Spinal cord (tissue), 10 donors: Measurements from ENCODE around the gene DENND6B. TPM values are rescaled to one million over a fixed set of nuclear protein-coding genes. Genes with fewer than 3 reads are reported as not detected.

Experiments used
- DNase-seq, 6 donors: peaks; one replicate each; pipeline versions ENCODE4 v3.0.0 to v3.0.0-alpha.2; 2013 to 2015; ENCODE audit warnings: low spot score in 6 of 6, low read depth in 4 of 6
- H3K27ac ChIP-seq: one replicate; pipeline ENCODE4 v1.5.1; 2013; ENCODE audit warnings: low read depth, low read length, control low read depth
- H3K27me3 ChIP-seq: one replicate; pipeline ENCODE4 v1.6.1; 2013; ENCODE audit warnings: low read length; ENCODE audit not compliant: control insufficient read depth, insufficient read depth
- H3K36me3 ChIP-seq: one replicate; pipeline ENCODE4 v1.6.1; 2013; ENCODE audit warnings: low read length; ENCODE audit not compliant: control insufficient read depth, insufficient read depth
- H3K4me1 ChIP-seq: one replicate; pipeline ENCODE4 v1.6.1; 2013; ENCODE audit warnings: low read length; ENCODE audit not compliant: control insufficient read depth, insufficient read depth
- H3K4me3 ChIP-seq: one replicate; pipeline ENCODE4 v1.5.1; 2013; ENCODE audit warnings: low read depth, low read length, control low read depth
- H3K9me3 ChIP-seq: one replicate; pipeline ENCODE4 v1.6.1; 2013; ENCODE audit warnings: low read length; ENCODE audit not compliant: control insufficient read depth, insufficient read depth
- WGBS: methylation state at CpG from one replicate; pipeline ENCODE4 v1.1.5; 2013; ENCODE audit warnings: missing lambda C conversion rate; ENCODE audit not compliant: insufficient coverage; 5-methylcytosine and 5-hydroxymethylcytosine counted together
- polyA plus RNA-seq, 2 donors: library from polyadenylated mRNA; unstranded; fragments of 120-200 nt; gene quantifications; one replicate each; pipeline ENCODE4 v1.2.1, GENCODE V29; 2013; ENCODE audit not compliant: insufficient read length in 2 of 2
- total RNA-seq, 2 donors: library from RNA; depleted of rRNA in 1 of 2; stranded (reverse); fragments of 120-200 nt in 1 of 2; fragments of >200 nt in 1 of 2; gene quantifications; one replicate each; pipeline versions ENCODE4 v1.2.3 to v1.2.4, GENCODE V29; 2013 to 2014
- donor health status: healthy.

DENND6B gene
- total and polyA plus RNA-seq, 4 donors = 9.1 to 45.7 (median 27.0) TPM

DNA sequence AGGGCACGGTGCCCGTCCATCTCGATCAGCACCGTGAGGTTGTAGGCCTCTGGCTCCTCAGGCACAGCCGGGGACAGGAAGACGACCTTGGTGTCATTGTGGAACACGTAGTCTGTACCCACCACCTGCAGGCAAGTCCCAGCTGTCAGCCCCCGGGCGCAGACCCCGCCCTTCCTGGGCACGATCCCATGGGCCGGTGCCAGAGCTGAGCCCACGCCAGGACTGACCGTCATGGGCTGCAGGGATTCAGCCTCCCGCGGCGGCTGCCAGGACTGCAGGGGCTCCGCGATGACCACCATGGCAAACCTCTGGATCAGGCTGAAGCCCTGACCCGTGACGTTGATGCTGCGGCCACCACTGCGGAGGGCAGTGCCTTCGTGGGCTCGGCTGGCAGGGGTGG lies 44.9 kb downstream of the DENND6B start:
- 83% methylated on average over 24 of the region's 25 CpGs for WGBS
- peaks cover 100% of the 10 kb centered on the region for H3K36me3 ChIP-seq
- no peak overlapping the region for H3K27ac ChIP-seq
- H3K4me1 ChIP-seq = no peaks in the 10 kb centered on the region
- no peaks in the 10 kb centered on the region for H3K27me3 ChIP-seq
- no peaks in the 10 kb centered on the region for H3K9me3 ChIP-seq
- DNase-seq = no peak
- H3K4me3 ChIP-seq = no peak overlapping the region

DNA sequence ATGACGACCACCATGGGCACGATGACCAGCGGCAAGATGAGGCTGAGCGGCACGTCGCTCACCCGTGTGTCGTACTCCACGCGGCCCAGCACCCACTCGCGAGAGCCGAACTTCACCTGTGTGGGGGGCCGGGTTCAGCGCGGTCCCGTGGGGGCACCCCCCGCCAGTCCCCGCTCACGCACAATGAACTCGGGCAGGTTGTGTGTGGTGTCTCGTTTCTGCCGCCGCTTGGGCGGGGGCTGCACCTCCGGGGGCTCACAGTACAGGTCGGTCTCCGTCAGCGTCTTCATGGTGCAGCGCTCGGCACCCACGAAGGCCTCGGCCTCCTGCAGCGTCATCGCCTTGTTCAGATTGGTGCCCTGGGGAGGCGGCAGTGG lies 45.4 kb downstream of the DENND6B start:
- no peak for DNase-seq
- Histone ChIP-seq H3K36me3 (peaks cover 100% of the 10 kb centered on the region), H3K27ac (no peak overlapping the region), H3K9me3 (no peaks in the 10 kb centered on the region), H3K4me1 (no peaks in the 10 kb centered on the region), H3K4me3 (no peak overlapping the region), H3K27me3 (no peaks in the 10 kb centered on the region)
- 97% methylated on average over 33 of the region's 36 CpGs for WGBS

DNA sequence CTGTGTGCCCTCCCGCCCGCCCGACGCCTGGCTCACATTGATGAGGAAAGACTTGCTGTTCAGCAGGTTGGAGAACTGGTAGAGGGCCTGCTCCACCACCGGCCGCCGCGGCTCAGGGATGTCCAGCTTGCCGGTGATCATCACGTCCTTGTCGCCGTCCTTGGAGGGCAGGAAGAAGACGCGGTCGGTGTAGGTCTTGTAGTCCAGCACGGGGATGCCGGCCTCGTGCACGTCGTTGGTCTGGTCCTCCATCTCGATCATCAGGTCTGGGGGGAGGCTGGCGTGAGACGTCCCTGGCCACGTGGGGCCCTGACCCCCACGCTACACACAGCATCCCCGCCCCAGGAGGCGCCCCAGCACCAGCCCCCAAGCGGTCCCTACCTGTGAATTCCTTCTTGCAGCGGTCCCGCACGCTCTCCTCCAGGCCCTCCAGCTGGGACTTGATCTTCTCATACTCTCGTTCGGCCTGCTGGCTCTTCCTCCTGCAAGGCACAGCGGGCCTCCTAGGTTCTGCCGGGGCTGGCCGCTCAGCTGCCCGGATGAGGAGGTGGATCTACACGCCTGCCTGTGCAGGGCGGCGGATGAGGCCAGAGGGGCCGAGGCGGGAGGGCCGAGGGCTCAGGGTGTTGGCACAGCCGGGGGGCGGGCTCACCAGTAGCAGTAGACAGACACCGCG lies 46.0 kb downstream of the DENND6B start:
- WGBS = 94% methylated on average over 47 of the region's 47 CpGs
- Histone ChIP-seq H3K9me3 (no peaks in the 10 kb centered on the region), H3K27ac (no peak overlapping the region), H3K36me3 (peaks cover 100% of the 10 kb centered on the region), H3K4me3 (no peak overlapping the region), H3K4me1 (no peaks in the 10 kb centered on the region), H3K27me3 (no peaks in the 10 kb centered on the region)
- no peak for DNase-seq

DNA sequence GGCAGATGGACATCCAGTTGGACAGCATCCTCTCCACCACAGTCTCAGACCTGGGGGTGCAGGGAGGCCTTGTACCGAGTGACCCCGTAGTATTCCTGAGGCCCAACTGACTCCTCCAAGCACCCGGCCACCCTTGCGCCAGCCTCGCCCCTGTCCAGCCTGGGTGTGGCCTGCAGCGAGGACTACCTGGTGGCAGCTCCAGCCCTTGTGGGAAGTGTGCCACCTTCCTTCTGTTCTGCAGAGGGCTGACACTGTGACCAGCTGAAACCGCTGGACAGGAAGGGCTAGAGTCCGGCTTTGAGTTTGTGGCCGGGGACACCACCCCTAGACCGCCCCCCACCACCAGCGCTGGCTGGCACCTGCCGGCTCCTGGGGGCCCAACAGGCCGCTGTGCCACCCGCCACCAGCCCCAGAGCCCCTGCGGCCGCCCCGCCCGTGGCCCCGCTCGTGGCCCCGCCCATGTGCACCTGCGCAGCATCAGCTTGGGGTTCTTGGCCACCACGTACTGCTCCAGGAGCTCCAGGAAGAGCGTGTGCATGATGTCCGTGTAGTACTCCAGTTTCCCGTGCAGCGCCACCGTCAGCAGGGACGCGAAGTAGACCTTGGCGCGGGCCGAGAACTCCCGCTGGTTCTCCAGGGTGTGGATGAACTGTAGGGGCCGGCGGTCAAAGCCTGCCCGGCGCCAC lies 46.6 kb downstream of the DENND6B start:
- WGBS = 96% methylated on average over 38 of the region's 38 CpGs
- peaks cover 100% of the 10 kb centered on the region for H3K36me3 ChIP-seq
- peaks cover 2% of the 10 kb centered on the region for H3K4me1 ChIP-seq
- H3K4me3 ChIP-seq = no peak overlapping the region
- DNase-seq = no peak
- no peak overlapping the region for H3K27ac ChIP-seq
- no peaks in the 10 kb centered on the region for H3K9me3 ChIP-seq
- H3K27me3 ChIP-seq = no peaks in the 10 kb centered on the region

DNA sequence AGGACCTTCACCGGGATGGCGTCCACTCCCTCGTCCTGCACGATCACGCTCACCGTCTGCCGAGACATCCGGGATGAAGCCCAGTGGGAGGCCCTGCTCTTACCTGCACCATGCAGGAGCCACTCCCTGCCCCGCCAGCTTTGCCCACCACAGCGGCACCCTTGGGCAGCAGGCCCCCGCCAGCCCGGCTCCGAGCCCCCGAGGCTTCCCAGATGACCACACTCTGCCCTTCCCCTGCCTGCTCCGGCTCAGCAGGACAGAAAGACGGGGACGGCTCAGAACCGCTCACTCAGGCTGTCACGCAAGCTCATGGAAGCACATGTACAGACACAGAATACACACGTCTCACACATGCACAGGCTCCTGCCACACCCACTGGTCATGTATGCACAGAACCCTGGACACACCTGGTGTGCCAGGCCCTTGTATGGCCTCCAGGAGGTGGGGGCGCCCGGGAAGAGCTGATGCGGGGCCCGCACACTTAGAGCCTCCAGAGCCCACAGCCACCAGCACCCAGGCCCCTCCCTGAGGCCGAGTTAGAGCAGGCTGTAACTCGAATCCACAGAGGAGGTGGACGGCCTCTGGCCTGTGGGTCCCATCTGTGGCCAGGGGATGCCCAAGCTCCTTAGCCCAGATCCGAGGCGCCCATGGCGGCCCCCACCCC lies 47.7 kb downstream of the DENND6B start:
- Histone ChIP-seq H3K36me3 (peaks cover 96% of the 10 kb centered on the region), H3K9me3 (no peaks in the 10 kb centered on the region), H3K27ac (no peak overlapping the region), H3K4me3 (no peak overlapping the region), H3K4me1 (peaks cover 10% of the 10 kb centered on the region), H3K27me3 (no peaks in the 10 kb centered on the region)
- no peak for DNase-seq
- 93% methylated on average over 30 of the region's 30 CpGs for WGBS

DNA sequence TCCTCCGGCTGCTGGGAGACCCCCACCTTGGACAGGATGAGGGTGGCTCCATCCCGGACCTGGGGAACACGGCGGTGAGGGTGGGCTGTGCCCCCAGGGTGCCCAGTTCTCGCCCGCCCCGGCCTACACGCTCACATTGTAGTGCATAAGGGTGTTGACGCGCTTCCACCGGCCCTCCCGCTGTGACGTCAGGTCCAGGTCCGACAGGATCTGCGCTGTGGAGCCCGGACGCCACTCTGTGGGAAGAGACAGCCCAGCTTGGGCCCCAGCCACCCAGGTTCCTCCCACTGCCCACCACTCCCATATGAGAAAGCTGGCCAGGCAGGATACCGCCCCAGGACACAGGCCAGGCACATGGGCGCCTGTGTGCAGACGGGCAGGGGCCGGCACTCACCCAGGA lies 48.4 kb downstream of the DENND6B start:
- WGBS = 90% methylated on average over 21 of the region's 21 CpGs
- no peak for DNase-seq
- Histone ChIP-seq H3K4me1 (peaks cover 13% of the 10 kb centered on the region), H3K4me3 (no peak overlapping the region), H3K27me3 (no peaks in the 10 kb centered on the region), H3K9me3 (no peaks in the 10 kb centered on the region), H3K36me3 (peaks cover 92% of the 10 kb centered on the region), H3K27ac (no peak overlapping the region)

DNA sequence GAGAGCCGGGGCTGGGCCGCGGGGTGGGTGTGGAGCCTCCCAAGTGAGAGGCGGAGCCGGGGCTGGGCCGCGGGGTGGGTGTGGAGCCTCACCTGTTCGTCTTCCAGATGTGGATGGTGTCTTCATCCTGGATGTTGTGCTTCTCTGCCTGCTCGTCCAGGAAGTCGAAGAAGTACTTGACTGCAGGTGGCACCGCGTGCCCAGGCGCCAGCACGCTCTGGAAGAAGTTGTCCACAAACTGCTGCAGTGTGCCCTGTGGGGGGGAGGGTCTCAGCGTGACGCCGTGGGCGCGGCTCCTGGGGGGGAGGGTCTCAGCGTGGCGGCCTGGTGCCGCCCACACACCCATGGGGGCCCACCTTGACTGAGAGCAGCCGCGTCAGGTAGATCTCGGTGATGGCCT lies 49.1 kb downstream of the DENND6B start:
- H3K36me3 ChIP-seq = peaks cover 85% of the 10 kb centered on the region
- 92% methylated on average over 25 of the region's 25 CpGs for WGBS
- no peaks in the 10 kb centered on the region for H3K9me3 ChIP-seq

DNA sequence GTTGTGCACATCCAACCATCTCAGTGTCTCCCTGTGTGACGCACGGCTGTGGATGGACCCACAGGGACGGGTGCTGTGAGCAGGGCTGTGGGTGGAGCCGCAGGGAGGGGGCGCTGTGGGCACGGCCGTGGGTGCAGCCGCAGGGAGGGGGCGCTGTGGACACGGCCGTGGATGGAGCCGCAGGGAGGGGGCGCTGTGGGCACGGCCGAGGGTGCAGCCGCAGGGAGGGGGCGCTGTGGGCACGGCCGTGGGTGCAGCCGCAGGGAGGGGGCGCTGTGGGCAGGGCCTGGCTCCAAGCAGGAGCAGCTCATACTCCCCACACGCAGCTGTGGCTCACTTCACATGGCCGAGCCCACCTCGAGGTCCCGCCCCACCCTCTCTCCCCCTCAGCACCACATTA lies 50.7 kb downstream of the DENND6B start:
- Histone ChIP-seq H3K36me3 (peaks cover 72% of the 10 kb centered on the region), H3K4me1 (peaks cover 32% of the 10 kb centered on the region), H3K9me3 (no peaks in the 10 kb centered on the region), H3K4me3 (no peak overlapping the region), H3K27ac (no peak overlapping the region), H3K27me3 (no peaks in the 10 kb centered on the region)
- 85% methylated on average over 23 of the region's 25 CpGs for WGBS
- peak in 2 of 6 donors; percentile 28 to 55 for DNase-seq

More for the DNA sequence above, 49.1 kb downstream of the DENND6B start:
- peaks cover 16% of the 10 kb centered on the region for H3K4me1 ChIP-seq
- H3K4me3 ChIP-seq = no peak overlapping the region
- no peak overlapping the region for H3K27ac ChIP-seq
- no peaks in the 10 kb centered on the region for H3K27me3 ChIP-seq
- DNase-seq = no peak

DNA sequence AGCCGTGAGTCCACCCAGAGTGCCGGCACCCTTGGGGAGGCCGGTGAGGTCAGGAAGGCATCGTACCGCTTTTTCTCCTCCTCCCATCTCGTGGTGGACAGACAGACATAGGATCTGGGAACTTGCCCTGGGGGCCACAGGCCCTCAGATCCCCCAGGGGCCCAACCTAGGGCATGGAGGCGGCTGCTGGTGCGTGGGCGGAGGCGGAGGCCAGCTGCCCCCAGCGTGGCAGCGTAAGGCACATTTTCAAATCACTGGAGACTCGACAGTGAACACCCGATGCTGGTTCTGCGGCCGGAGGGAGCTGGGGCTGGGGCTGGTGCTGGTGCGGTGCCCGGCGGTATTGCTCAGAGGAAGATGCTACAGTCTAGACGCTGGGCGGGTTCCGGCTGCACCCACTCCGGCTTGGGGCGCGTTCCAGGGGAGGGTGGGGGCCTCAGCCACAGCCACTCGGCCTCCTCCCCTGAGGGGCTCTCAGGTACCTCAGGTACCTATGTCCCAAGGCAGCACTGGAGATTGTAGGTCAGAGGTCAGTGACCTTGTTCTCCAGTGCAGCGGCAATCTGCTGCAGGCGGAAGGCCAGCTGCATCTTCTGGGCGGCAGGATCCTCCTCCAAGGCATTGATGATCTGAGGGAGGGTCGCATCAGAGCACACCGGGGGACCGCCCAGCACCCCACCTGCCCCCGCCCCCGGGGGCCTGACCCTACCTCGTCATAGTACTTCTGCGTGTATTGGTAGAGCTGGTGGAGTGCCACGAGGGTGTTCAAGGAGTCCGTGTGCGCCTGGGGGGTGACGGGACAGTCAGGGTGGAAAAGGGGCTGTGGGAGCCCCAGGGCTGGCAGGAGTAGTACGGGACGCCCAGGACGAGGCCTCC lies 51.4 kb downstream of the DENND6B start:
- no peak overlapping the region for H3K4me3 ChIP-seq
- no peaks in the 10 kb centered on the region for H3K27me3 ChIP-seq
- H3K4me1 ChIP-seq = peaks cover 40% of the 10 kb centered on the region
- H3K36me3 ChIP-seq = peaks cover 65% of the 10 kb centered on the region
- no peak overlapping the region for H3K27ac ChIP-seq
- H3K9me3 ChIP-seq = no peaks in the 10 kb centered on the region
- DNase-seq = no peak
- WGBS = 83% methylated on average over 42 of the region's 43 CpGs
